BJ (cell line): ENCODE measurements around the gene DKK1. TPM values are rescaled to one million over a fixed set of nuclear protein-coding genes. Genes with fewer than 3 reads are reported as not detected.

Experiments
- CTCF ChIA-PET: fragments of 350-600 bp; formaldehyde crosslinking; extraction: SDS; loops from one replicate; lab custom pipeline; 2021; ENCODE audit warnings: antibody characterized with exemption, inconsistent platforms; lab: Yijun Ruan, JAX
- POLR2A ChIA-PET: fragments of 300-600 bp; sonication (Branson Sonifier 250); formaldehyde crosslinking; extraction: SDS; loops from one replicate; lab custom pipeline; 2021; ENCODE audit warnings: antibody characterized with exemption; lab: Charles Lee
- DNase-seq: peaks from one replicate; pipeline ENCODE4 v3.0.0-alpha.2; 2011; ENCODE audit warnings: low read depth
- H3K27me3 ChIP-seq: 2 replicates; pipeline ENCODE4 v1.6.0; 2011; ENCODE audit warnings: low read length; ENCODE audit not compliant: control insufficient read depth, insufficient read depth
- H3K36me3 ChIP-seq: 2 replicates; pipeline ENCODE4 v1.5.1; 2011; ENCODE audit warnings: low read length; ENCODE audit not compliant: control insufficient read depth, insufficient read depth
- H3K4me3 ChIP-seq: 2 replicates; pipeline ENCODE4 v1.5.1; 2011; ENCODE audit warnings: low read depth, mild to moderate bottlenecking, control low read depth, low read length
- polyA plus RNA-seq: library from polyadenylated mRNA; depleted of rRNA; stranded (reverse); fragments of >200 nt; gene quantifications from 2 replicates; pipeline ENCODE4 v1.2.3, GENCODE V29; 2011
- TF ChIP-seq, protein P1 (sequence below): IDR thresholded peaks from 2 replicates; pipeline ENCODE4 v1.5.1; 2011; ENCODE audit warnings: low read depth, mild to moderate bottlenecking, control low read depth, inconsistent platforms, low read length, moderate library complexity; ENCODE audit not compliant: insufficient read depth

The DKK1 gene
- polyA plus RNA-seq, 1 experiment = 575 TPM

DNA sequence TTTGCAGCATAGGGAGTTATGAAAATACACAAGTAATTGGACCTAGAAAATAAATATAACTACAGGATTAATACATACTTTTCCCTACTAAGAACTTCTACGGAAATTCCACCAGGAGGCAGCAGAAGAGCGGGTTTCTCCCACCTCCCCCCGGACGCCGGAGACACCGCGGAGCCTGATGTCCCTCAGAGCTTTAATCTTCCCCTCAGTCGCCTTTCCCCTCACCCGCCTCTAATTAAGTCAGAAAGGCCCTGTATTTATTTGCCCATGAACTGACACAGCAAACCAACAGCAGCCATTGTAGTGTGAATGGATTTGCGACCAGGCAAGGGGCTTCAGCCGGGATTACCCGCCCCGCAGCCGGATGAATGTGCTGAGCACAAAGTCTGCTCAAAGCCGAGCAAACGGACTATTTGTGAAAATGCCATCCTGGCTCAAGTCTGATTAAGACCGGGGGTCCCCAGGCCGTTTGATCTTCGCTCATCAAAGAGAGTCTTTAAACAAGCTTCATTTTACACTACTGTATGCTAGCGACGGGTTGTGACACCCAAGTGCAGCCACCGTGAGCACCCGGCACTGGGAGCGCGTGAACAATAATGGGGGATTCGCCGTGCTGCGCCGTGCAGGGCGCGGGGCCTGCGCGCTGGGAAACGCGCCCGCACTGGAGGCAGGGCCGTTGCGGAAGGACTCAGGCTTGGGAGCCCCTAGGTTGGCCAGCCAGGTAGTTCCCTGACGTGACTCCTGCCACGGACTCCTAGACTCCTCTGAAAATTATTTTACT is 5.6 kb upstream of the DKK1 start:
- CTCF ChIA-PET = interaction anchor here (0.7 to 6.1 kb wide), 39 partner anchors 9 to 1336 kb away, joined by 3 to 77 read pairs (median 4); no protein-coding TSS in a partner anchor
- TF ChIP-seq, protein P1, sequence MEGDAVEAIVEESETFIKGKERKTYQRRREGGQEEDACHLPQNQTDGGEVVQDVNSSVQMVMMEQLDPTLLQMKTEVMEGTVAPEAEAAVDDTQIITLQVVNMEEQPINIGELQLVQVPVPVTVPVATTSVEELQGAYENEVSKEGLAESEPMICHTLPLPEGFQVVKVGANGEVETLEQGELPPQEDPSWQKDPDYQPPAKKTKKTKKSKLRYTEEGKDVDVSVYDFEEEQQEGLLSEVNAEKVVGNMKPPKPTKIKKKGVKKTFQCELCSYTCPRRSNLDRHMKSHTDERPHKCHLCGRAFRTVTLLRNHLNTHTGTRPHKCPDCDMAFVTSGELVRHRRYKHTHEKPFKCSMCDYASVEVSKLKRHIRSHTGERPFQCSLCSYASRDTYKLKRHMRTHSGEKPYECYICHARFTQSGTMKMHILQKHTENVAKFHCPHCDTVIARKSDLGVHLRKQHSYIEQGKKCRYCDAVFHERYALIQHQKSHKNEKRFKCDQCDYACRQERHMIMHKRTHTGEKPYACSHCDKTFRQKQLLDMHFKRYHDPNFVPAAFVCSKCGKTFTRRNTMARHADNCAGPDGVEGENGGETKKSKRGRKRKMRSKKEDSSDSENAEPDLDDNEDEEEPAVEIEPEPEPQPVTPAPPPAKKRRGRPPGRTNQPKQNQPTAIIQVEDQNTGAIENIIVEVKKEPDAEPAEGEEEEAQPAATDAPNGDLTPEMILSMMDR = peak; percentile 68

DNA sequence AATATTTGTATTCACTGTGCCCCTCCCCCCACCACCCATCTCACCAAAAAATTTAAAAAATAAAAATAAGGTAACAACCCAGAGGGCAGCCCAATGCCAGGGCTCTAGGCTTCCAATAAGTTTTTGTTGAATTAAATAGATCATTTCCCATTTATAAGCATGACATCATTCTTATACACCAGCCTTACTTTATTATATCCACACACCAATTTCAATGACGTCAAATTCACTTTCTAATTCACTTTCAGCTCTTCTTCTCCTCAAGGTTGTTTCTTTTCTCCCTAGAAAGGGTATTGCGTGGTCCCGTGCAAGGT is 1.2 kb upstream of the DKK1 start:
- H3K27me3 ChIP-seq = no peaks in the 10 kb centered on the region
- CTCF ChIA-PET = interaction anchor here (1.3 to 4.5 kb wide), 5 partner anchors 26 to 428 kb away, joined by 3 to 76 read pairs (median 5); no protein-coding TSS in a partner anchor
- peak overlapping the region; percentile 97 for H3K4me3 ChIP-seq
- POLR2A ChIA-PET = interaction anchor here (0.7 to 1.1 kb wide), 2 partner anchors 153 to 174 kb away, joined by 4 to 5 read pairs; no protein-coding TSS in a partner anchor
- TF ChIP-seq, protein P1 = no peak
- no peak for DNase-seq
- peaks cover 6% of the 10 kb centered on the region for H3K36me3 ChIP-seq

More for the DNA sequence above, 5.6 kb upstream of the DKK1 start:
- peak overlapping the region; percentile 28 for H3K4me3 ChIP-seq
- POLR2A ChIA-PET = no interaction called here
- H3K36me3 ChIP-seq = no peaks in the 10 kb centered on the region
- DNase-seq = no peak
- no peaks in the 10 kb centered on the region for H3K27me3 ChIP-seq

DNA sequence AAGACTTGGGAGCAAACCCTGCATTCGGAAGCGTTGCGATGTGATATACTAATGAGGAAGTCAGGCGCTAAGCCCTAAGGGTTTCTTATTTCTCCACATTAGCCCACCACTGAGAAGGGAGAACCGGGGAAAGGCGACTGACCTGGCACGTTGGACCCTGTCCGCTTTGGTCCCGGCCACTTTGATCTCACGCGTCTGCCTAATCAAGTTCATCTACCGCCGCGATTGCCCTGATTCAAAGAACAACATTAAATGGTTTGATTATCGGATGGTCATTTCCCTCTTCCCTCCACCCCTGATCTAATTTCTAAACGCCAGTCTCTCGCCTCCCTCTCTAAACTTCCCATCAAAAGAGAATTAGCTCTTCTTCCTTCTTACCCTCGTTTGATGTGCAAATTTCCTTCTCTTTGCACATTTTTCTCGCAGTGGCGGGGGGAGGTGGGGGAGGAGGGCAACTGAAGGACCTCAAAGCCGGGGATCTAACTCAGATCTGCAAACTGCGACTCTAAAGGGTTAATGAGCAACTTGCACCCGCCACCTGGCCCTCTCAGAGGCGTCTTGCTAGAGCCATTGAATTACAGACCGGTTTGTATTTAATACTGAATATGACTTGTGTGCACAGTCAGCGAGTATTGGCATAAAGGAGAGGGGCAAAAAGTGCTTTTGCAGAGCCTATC is 687 bp upstream of the DKK1 start:
- POLR2A ChIA-PET = interaction anchor here (0.6 to 2.6 kb wide), 11 partner anchors 137 to 1987 kb away, joined by 3 to 20 read pairs (median 5); no protein-coding TSS in a partner anchor
- TF ChIP-seq, protein P1 = no peak

DNA sequence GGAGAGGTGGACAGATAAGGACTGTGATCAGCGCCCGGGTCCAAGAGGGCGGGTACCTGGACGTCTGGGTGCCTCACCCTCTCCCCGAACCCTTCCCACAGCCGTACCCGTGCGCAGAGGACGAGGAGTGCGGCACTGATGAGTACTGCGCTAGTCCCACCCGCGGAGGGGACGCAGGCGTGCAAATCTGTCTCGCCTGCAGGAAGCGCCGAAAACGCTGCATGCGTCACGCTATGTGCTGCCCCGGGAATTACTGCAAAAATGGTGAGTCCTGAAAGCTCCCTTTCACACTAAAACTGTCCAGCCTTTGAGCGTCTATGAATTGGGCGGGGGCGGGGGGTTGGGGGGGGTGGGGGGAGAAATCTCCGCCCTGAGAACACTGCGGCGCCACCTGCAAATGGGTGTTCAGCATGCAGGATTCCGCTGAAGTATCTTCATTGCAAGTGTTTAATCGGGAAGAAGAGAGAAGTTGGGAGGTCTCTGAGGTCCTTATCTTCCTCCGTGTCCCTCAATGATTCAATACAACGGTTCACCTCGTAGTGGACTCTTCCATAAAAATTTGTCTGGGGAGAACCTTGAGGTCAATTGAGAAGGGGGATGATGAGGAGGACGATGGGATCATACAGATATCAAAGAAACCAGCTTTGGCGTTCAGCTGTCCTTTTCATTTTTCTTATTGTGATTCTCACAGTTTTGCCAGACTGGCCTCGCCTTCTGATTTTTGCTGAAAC is 906 bp downstream of the DKK1 start:
- DNase-seq = no peak
- POLR2A ChIA-PET = interaction anchor here (0.6 to 2.6 kb wide), 4 partner anchors 151 to 311 kb away, joined by 4 to 20 read pairs (median 12); no protein-coding TSS in a partner anchor
- H3K4me3 ChIP-seq = peak overlapping the region; percentile 97
- TF ChIP-seq, protein P1 = no peak
- H3K36me3 ChIP-seq = peaks cover 6% of the 10 kb centered on the region
- no peaks in the 10 kb centered on the region for H3K27me3 ChIP-seq
- CTCF ChIA-PET = interaction anchor here (1.2 to 4.5 kb wide), 5 partner anchors 13 to 202 kb away, joined by 4 to 76 read pairs (median 9); no protein-coding TSS in a partner anchor

More for the DNA sequence above, 687 bp upstream of the DKK1 start:
- peak overlapping the region; percentile 97 for H3K4me3 ChIP-seq
- H3K27me3 ChIP-seq = no peaks in the 10 kb centered on the region
- CTCF ChIA-PET = interaction anchor here (0.6 to 4.5 kb wide), 12 partner anchors 15 to 428 kb away, joined by 3 to 76 read pairs (median 5); no protein-coding TSS in a partner anchor
- peaks cover 6% of the 10 kb centered on the region for H3K36me3 ChIP-seq
- no peak for DNase-seq
